Parathyroid adenoma (tissue), 2 donors: ENCODE measurements around the gene TMEM131L.

ENCODE experiments used
- H2AFZ ChIP-seq: fragments of 300-600 bp; sonication (generic); one replicate; pipeline ENCODE4 v1.7.0; 2017; ENCODE audit warnings: antibody characterized with exemption, mild to moderate bottlenecking
- H3K27ac ChIP-seq: fragments of 300-600 bp; sonication (generic); one replicate; pipeline ENCODE4 v1.7.0; 2017
- H3K27me3 ChIP-seq: fragments of 300-600 bp; sonication (generic); one replicate; pipeline ENCODE4 v1.7.0; 2017; ENCODE audit warnings: low read length; ENCODE audit not compliant: control insufficient read depth, insufficient read depth
- H3K36me3 ChIP-seq: fragments of 300-600 bp; sonication (generic); one replicate; pipeline ENCODE4 v1.7.0; 2017; ENCODE audit warnings: low read length; ENCODE audit not compliant: control insufficient read depth, insufficient read depth
- H3K4me1 ChIP-seq: fragments of 300-600 bp; sonication (generic); one replicate; pipeline ENCODE4 v1.7.0; 2017; ENCODE audit warnings: control low read depth
- H3K4me2 ChIP-seq: fragments of 300-600 bp; sonication (generic); one replicate; pipeline ENCODE4 v1.7.0; 2017; ENCODE audit warnings: low read length
- H3K4me3 ChIP-seq: fragments of 300-600 bp; sonication (generic); one replicate; pipeline ENCODE4 v1.7.0; 2017; ENCODE audit warnings: low read depth, low read length
- H3K79me2 ChIP-seq: fragments of 300-600 bp; sonication (generic); one replicate; pipeline ENCODE4 v1.7.0; 2017; ENCODE audit warnings: control low read depth
- H3K9ac ChIP-seq: fragments of 300-600 bp; sonication (generic); one replicate; pipeline ENCODE4 v1.7.0; 2017; ENCODE audit warnings: mild to moderate bottlenecking
- H3K9me3 ChIP-seq: fragments of 300-600 bp; sonication (generic); one replicate; pipeline ENCODE4 v1.7.0; 2017; ENCODE audit warnings: low read length; ENCODE audit not compliant: control insufficient read depth
- CTCF ChIP-seq: fragments of 300-600 bp; sonication (generic); IDR thresholded peaks from one replicate; pipeline ENCODE4 v1.7.0; 2017; ENCODE audit warnings: antibody characterized with exemption, mild to moderate bottlenecking
- donor health status: primary hyperparathyroidism.

TMEM131L gene

GRCh38 chr4:153531000-153531358 lies 64.8 kb downstream of the TMEM131L start:
- no peaks in the 10 kb centered on the region for H3K4me1 ChIP-seq
- H3K36me3 ChIP-seq, result no peaks in the 10 kb centered on the region
- no peak for TF ChIP-seq CTCF
- H3K9me3 ChIP-seq, result no peaks in the 10 kb centered on the region
- no peak overlapping the region for H3K27ac ChIP-seq
- no peaks in the 10 kb centered on the region for H3K27me3 ChIP-seq
- H2AFZ ChIP-seq, result no peak overlapping the region
- H3K4me3 ChIP-seq, result no peak overlapping the region
- no peaks in the 10 kb centered on the region for H3K79me2 ChIP-seq
- no peak overlapping the region for H3K9ac ChIP-seq
- no peak overlapping the region for H3K4me2 ChIP-seq

GRCh38 chr4:153531976-153532626 lies 65.9 kb downstream of the TMEM131L start:
- no peak overlapping the region for H3K4me3 ChIP-seq
- H3K36me3 ChIP-seq, result no peaks in the 10 kb centered on the region
- no peak overlapping the region for H3K27ac ChIP-seq
- H3K27me3 ChIP-seq, result no peaks in the 10 kb centered on the region
- H3K79me2 ChIP-seq, result no peaks in the 10 kb centered on the region
- no peaks in the 10 kb centered on the region for H3K9me3 ChIP-seq
- no peak overlapping the region for H2AFZ ChIP-seq
- no peak overlapping the region for H3K9ac ChIP-seq
- no peak overlapping the region for H3K4me2 ChIP-seq
- no peak for TF ChIP-seq CTCF
- no peaks in the 10 kb centered on the region for H3K4me1 ChIP-seq

- H2AFZ ChIP-seq, result no peak overlapping the region
- TF ChIP-seq CTCF, result no peak
- H3K9me3 ChIP-seq, result no peaks in the 10 kb centered on the region
- H3K36me3 ChIP-seq, result no peaks in the 10 kb centered on the region
- H3K27ac ChIP-seq, result no peak overlapping the region
- H3K27me3 ChIP-seq, result no peaks in the 10 kb centered on the region
- no peak overlapping the region for H3K9ac ChIP-seq
- no peak overlapping the region for H3K4me2 ChIP-seq
- no peak overlapping the region for H3K4me3 ChIP-seq
- H3K4me1 ChIP-seq, result no peaks in the 10 kb centered on the region
- no peaks in the 10 kb centered on the region for H3K79me2 ChIP-seq
Observed at GRCh38 chr4:153532636-153533035, 66.5 kb downstream of the TMEM131L start.

GRCh38 chr4:153533387-153533786 lies 67.2 kb downstream of the TMEM131L start:
- H3K27me3 ChIP-seq, result no peaks in the 10 kb centered on the region
- H3K9ac ChIP-seq, result no peak overlapping the region
- H3K36me3 ChIP-seq, result no peaks in the 10 kb centered on the region
- TF ChIP-seq CTCF, result no peak
- H2AFZ ChIP-seq, result no peak overlapping the region
- H3K79me2 ChIP-seq, result no peaks in the 10 kb centered on the region
- H3K27ac ChIP-seq, result no peak overlapping the region
- H3K9me3 ChIP-seq, result no peaks in the 10 kb centered on the region
- no peak overlapping the region for H3K4me3 ChIP-seq
- H3K4me2 ChIP-seq, result no peak overlapping the region
- no peaks in the 10 kb centered on the region for H3K4me1 ChIP-seq
